ENCODE data around the gene GLO1. TPM values are rescaled to one million over a fixed set of nuclear protein-coding genes. Genes with fewer than 3 reads are reported as not detected.

GLO1 gene
- polyA plus RNA-seq, 1 donor from 2014 or later: 129 TPM

GRCh38 chr6:38636027-38636426 lies 66.9 kb downstream of the GLO1 start:
- H3K36me3 Mint-ChIP-seq: no peaks in the 10 kb centered on the region
- no peaks in the 10 kb centered on the region for H3K27me3 Mint-ChIP-seq
- H3K4me3 Mint-ChIP-seq: no peak overlapping the region
- H3K27ac Mint-ChIP-seq: no peak overlapping the region
- peaks cover 0 to 4% (median 0%) of the 10 kb centered on the region in 3 donors for H3K9me3 Mint-ChIP-seq
- peaks cover 19 to 30% (median 26%) of the 10 kb centered on the region in 3 donors for H3K4me1 Mint-ChIP-seq

DNA sequence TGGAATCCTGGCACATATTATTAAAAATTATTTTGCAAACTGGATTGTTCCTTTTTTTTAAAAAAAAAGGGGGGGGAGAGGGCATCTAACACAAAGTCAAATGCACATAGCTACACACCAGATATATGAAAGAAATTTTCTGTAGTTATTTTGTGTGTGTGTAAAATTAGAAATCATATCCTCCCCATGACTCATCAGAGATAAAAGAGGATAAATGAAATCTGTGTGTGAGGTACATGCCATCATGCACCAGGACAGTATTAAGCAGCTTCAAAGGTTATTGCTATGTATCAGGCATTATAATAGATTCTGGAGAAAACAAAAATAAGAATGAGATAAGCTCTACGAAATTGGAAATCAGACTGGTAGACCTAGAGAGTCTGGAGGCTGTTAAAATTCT lies 68.4 kb downstream of the GLO1 start:
- H3K36me3 Mint-ChIP-seq: no peaks in the 10 kb centered on the region
- H3K27ac Mint-ChIP-seq: no peak overlapping the region
- H3K9me3 Mint-ChIP-seq: peaks cover 0 to 4% (median 0%) of the 10 kb centered on the region in 3 donors
- peaks cover 15 to 25% (median 22%) of the 10 kb centered on the region in 3 donors for H3K4me1 Mint-ChIP-seq
- no peak overlapping the region for H3K4me3 Mint-ChIP-seq
- H3K27me3 Mint-ChIP-seq: no peaks in the 10 kb centered on the region

GRCh38 chr6:38632490-38632889 lies 70.5 kb downstream of the GLO1 start:
- Mint-ChIP-seq H3K4me3 (no peak overlapping the region), H3K9me3 (peaks cover 0 to 4% (median 0%) of the 10 kb centered on the region in 3 donors), H3K27ac (no peak overlapping the region), H3K27me3 (no peaks in the 10 kb centered on the region), H3K36me3 (no peaks in the 10 kb centered on the region), H3K4me1 (peaks cover 13 to 19% (median 15%) of the 10 kb centered on the region in 3 donors)

DNA sequence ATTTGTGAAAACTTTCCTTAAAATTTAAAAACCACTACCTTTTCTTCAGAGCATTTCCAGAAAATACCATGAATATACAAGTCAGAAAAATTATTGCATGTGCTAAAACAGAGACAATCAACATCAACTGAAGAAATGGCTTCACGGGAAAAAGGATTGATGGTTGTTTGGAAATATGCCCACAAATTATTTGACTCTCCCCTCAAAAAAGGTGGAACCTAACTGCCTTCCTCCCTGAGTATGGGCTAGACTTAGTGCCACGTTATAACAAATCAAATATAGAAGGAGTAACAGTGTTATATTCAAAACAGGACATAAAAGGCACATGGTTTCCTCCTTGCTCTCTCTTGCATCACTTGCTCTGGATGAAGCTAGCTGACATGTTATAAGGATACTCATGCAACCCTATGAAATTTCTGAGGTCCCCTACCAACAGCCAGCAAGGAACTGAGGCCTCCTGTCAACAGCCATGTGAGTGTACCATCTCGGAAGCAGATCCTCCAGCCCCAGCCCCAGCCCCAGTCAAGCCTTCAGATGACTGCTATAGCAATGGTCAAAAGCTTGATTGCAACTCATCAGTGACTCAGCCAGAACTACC lies 71.7 kb downstream of the GLO1 start:
- peaks cover 1% of the 10 kb centered on the region for H3K36me3 Mint-ChIP-seq
- H3K4me3 Mint-ChIP-seq: no peak overlapping the region
- peaks cover 8 to 13% (median 9%) of the 10 kb centered on the region in 3 donors for H3K4me1 Mint-ChIP-seq
- H3K27me3 Mint-ChIP-seq: no peaks in the 10 kb centered on the region
- H3K9me3 Mint-ChIP-seq: peaks cover 0 to 4% (median 0%) of the 10 kb centered on the region in 3 donors
- H3K27ac Mint-ChIP-seq: no peak overlapping the region

Other genes with a start within 250 kb of the GLO1 start
- gene BTBD9, start 63.2 kb downstream of the GLO1 start, polyA plus RNA-seq: 15.2 TPM
- 0.94 TPM for gene DNAH8, start 12.2 kb upstream of the GLO1 start, polyA plus RNA-seq